ENCODE measurements around the gene SLC26A11. TPM values are rescaled to one million over a fixed set of nuclear protein-coding genes. Genes with fewer than 3 reads are reported as not detected.

SLC26A11 gene
- total and polyA plus RNA-seq, 2 of the 13 experiments (the other 11 are each of a cell fraction or from before 2014, with no cell fraction given): 8.7 to 13.2 TPM

DNA sequence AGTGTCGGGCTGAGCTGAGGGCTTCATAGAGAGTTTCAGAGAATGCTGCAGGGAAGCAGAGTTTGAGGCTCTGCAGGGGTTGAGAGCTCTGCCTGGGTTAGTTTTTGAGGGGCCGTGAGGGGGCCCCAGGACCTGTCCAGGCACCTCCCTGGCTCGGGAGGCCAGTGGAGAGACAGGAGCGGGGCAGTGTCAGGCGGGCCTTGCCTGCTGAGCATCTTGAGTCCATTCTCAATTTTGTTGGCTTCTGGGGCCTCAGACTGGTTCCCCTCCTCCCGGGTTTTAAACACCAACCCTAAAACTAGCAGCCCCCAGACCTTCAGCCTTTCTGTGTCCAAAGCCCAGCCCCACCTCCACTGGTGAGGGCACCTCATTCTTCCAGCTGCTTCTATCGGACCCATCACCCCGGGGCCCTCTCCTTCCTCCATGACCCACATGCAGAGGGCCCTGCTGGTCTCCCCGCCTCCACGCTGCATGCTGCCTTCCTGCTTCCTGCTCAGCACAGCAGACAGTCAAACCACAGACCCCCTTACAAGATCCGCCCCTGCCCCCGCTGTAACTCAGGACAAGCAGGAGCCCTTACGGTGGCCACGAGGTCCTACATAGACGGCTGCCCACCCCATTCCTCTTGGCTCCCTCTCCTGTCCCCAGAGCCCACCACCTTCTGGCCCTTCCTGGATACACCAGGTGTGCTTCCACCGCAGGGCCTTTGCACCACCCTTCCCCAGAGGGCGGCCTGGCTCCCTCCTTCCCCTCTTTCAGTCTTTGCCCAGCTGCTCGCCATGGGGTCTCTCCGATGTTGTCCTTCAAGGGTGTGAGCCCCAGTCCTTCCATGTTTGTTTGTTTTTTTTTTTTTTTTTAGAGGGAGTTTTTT is 44.2 kb downstream of the SLC26A11 start (continued):
- no peak for TF ChIP-seq ZKSCAN8 (CRISPR knock-in tag; IDR thresholded peaks at IDR 0.05; ENCODE audit: borderline replicate concordance)
- TF ChIP-seq ZNF562 (CRISPR knock-in tag; IDR thresholded peaks at IDR 0.05; ENCODE audit: borderline replicate concordance): no peak
- TF ChIP-seq, protein P1, sequence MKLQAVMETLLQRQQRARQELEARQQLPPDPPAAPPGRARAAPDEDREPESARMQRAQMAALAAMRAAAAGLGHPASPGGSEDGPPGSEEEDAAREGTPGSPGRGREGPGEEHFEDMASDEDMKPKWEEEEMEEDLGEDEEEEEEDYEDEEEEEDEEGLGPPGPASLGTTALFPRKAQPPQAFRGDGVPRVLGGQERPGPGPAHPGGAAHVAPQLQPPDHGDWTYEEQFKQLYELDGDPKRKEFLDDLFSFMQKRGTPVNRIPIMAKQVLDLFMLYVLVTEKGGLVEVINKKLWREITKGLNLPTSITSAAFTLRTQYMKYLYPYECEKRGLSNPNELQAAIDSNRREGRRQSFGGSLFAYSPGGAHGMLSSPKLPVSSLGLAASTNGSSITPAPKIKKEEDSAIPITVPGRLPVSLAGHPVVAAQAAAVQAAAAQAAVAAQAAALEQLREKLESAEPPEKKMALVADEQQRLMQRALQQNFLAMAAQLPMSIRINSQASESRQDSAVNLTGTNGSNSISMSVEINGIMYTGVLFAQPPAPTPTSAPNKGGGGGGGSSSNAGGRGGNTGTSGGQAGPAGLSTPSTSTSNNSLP (IDR thresholded peaks at IDR 0.05; ENCODE audit: low read depth, low read length): no peak
- TF ChIP-seq ZNF788 (CRISPR knock-in tag; IDR thresholded peaks at IDR 0.05; ENCODE audit: borderline replicate concordance): 0 out of 2 replicates have a peak, but pooled peaks have one; percentile 12
- no peak for TF ChIP-seq PBX3 (CRISPR knock-in tag; IDR thresholded peaks at IDR 0.05; ENCODE audit: borderline replicate concordance)
- no peak for TF ChIP-seq NCOA2 (CRISPR knock-in tag; IDR thresholded peaks at IDR 0.05)
- no peak for TF ChIP-seq RFX3 (CRISPR knock-in tag; IDR thresholded peaks at IDR 0.05)
- no peak for TF ChIP-seq ZNF224 (CRISPR knock-in tag; IDR thresholded peaks at IDR 0.05)
- no peak for TF ChIP-seq SOX6 (IDR thresholded peaks at IDR 0.05)
- no peak for TF ChIP-seq SOX6 (CRISPR knock-in tag; IDR thresholded peaks at IDR 0.05)
- 0 out of 2 replicates have a peak, but pooled peaks have one; percentile 47 for TF ChIP-seq ZNF619 (CRISPR knock-in tag; IDR thresholded peaks at IDR 0.05)
- no peak for TF ChIP-seq MTF1 (CRISPR knock-in tag; IDR thresholded peaks at IDR 0.05)
- TF ChIP-seq JUNB (CRISPR knock-in tag; IDR thresholded peaks at IDR 0.05; ENCODE audit: borderline replicate concordance): no peak
- TF ChIP-seq, protein P2, sequence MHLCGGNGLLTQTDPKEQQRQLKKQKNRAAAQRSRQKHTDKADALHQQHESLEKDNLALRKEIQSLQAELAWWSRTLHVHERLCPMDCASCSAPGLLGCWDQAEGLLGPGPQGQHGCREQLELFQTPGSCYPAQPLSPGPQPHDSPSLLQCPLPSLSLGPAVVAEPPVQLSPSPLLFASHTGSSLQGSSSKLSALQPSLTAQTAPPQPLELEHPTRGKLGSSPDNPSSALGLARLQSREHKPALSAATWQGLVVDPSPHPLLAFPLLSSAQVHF (CRISPR knock-in tag; IDR thresholded peaks at IDR 0.05): no peak
- TF ChIP-seq ZNF550 (CRISPR knock-in tag; IDR thresholded peaks at IDR 0.05; ENCODE audit: borderline replicate concordance): 0 out of 2 replicates have a peak, but pooled peaks have one; percentile 66
- TF ChIP-seq ATF7 (IDR thresholded peaks at IDR 0.05): no peak
- no peak for TF ChIP-seq ATF7 (CRISPR knock-in tag; IDR thresholded peaks at IDR 0.05)
- TF ChIP-seq GATAD1 (CRISPR knock-in tag; IDR thresholded peaks at IDR 0.05): no peak
- peak; percentile 49; the same call in 1 of the 2 replicates for TF ChIP-seq MTA1 (CRISPR knock-in tag; IDR thresholded peaks at IDR 0.05; ENCODE audit: borderline replicate concordance)
- no peak for TF ChIP-seq TAF15 (IDR thresholded peaks at IDR 0.05; ENCODE audit: low read depth, low read length, poor library complexity, severe bottlenecking)
- TF ChIP-seq, protein P3, sequence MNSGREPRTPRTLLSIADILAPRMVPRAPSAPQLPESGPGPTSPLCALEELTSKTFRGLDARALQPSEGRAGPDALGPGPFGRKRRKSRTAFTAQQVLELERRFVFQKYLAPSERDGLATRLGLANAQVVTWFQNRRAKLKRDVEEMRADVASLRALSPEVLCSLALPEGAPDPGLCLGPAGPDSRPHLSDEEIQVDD (CRISPR knock-in tag; IDR thresholded peaks at IDR 0.05; ENCODE audit: borderline replicate concordance): no peak
- no peak for TF ChIP-seq ZNF75D (CRISPR knock-in tag; IDR thresholded peaks at IDR 0.05; ENCODE audit: borderline replicate concordance)
- no peak for TF ChIP-seq ZNF501 (CRISPR knock-in tag; IDR thresholded peaks at IDR 0.05)
- no peak for TF ChIP-seq SAFB2 (CRISPR knock-in tag; IDR thresholded peaks at IDR 0.05; ENCODE audit: borderline replicate concordance, low read depth)
- TF ChIP-seq HNRNPH1 (optimal IDR thresholded peaks at IDR 0.05; ENCODE audit: low read depth, low read length): no peak
- no peak for TF ChIP-seq KLF15 (CRISPR knock-in tag; IDR thresholded peaks at IDR 0.05; ENCODE audit: borderline replicate concordance)
- no peak for TF ChIP-seq BORCS8-MEF2B (CRISPR knock-in tag; IDR thresholded peaks at IDR 0.05)

Measured in HepG2 (cell line).